NB4 (cell line): ENCODE measurements around the gene DBP.

Experiments
- DNase-seq: peaks from one replicate; pipeline ENCODE4 v3.0.0; 2010; ENCODE audit warnings: low read depth
- H3K4me3 ChIP-seq: one replicate; pipeline ENCODE4 v1.5.1; 2011; ENCODE audit warnings: mild to moderate bottlenecking, low read depth, low read length, moderate library complexity
- MYC ChIP-seq: IDR thresholded peaks from 2 replicates; pipeline ENCODE4 v1.6.1; 2011; ENCODE audit warnings: low read depth, low read length
- POLR2A ChIP-seq: IDR thresholded peaks from 2 replicates; pipeline ENCODE4 v1.6.1; 2011; ENCODE audit warnings: mild to moderate bottlenecking; ENCODE audit not compliant: insufficient read length; ENCODE audit errors: extremely low read depth
- TF ChIP-seq, protein P1 (sequence below): IDR thresholded peaks from 2 replicates; pipeline ENCODE4 v1.6.1; 2011; ENCODE audit warnings: low read depth, low read length
- TF ChIP-seq, protein P2 (sequence below): IDR thresholded peaks from one replicate; pipeline ENCODE4 v1.5.1; 2012; ENCODE audit warnings: low read depth, low read length

Gene DBP

DNA sequence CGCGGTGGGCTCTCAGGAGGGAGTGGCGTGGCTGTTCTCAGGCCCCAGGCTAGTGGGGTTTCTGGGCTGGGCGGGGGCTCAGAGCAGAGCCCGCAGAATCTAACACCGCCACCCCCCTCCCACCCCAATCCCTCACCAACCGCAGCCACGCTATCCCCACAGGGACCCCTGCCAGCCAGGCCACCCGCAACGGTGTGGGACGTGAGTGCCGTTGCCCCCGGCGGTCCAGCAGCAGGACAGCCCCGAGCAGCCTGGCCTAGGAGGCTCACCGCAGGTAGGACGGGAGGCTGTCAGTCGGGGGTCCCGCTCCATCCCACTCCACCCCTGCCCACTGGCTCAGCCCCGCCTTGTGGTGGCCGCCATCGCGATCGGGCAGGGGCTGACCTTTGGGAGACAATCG, 35.8 kb upstream of the DBP start, which contains the start of gene NTN5:
Gene NTN5 (minus strand): TSS at position 24 of the 400 bp plus-strand sequence. CDS start 2,031 bp downstream, outside the sequence.
- TF ChIP-seq, protein P1, sequence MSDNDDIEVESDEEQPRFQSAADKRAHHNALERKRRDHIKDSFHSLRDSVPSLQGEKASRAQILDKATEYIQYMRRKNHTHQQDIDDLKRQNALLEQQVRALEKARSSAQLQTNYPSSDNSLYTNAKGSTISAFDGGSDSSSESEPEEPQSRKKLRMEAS, result no peak
- TF ChIP-seq MYC (no peak), POLR2A (no peak)
- TF ChIP-seq, protein P2, sequence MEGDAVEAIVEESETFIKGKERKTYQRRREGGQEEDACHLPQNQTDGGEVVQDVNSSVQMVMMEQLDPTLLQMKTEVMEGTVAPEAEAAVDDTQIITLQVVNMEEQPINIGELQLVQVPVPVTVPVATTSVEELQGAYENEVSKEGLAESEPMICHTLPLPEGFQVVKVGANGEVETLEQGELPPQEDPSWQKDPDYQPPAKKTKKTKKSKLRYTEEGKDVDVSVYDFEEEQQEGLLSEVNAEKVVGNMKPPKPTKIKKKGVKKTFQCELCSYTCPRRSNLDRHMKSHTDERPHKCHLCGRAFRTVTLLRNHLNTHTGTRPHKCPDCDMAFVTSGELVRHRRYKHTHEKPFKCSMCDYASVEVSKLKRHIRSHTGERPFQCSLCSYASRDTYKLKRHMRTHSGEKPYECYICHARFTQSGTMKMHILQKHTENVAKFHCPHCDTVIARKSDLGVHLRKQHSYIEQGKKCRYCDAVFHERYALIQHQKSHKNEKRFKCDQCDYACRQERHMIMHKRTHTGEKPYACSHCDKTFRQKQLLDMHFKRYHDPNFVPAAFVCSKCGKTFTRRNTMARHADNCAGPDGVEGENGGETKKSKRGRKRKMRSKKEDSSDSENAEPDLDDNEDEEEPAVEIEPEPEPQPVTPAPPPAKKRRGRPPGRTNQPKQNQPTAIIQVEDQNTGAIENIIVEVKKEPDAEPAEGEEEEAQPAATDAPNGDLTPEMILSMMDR, result no peak
- DNase-seq, result no peak
- H3K4me3 ChIP-seq, result no peak within 1 kb of the TSS

DNA sequence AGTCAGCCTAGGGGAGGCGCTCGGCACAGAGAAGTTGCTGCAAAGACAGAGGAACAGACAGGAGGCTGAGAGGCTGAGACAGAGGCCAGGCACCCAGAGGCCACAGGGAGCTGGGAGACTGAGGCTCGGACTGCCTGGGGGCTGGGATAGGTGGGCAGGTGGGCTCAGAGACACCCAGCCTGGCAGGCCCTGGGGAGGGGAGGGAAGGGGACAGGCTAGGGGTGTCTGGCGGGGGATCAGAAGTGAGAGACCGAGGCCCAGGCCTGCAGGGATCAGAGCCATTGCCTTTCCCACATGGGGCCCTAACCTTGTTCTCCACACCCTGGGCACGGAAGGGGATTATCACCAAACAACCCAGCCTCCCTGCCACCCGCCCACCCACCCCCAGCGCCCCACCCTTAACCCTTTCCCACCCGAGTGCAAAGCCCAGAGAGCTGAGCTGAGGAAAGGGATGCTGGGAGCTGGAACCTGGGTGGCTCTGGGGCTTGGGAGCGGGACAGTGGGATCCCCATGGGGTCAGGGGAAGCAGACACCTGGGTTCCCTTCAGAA, 34.3 kb upstream of the DBP start:
- H3K4me3 ChIP-seq, result no peak overlapping the region
- no peak for DNase-seq
- TF ChIP-seq, protein P2, result no peak
- no peak for TF ChIP-seq MYC
- no peak for TF ChIP-seq POLR2A
- TF ChIP-seq, protein P1, result no peak

DNA sequence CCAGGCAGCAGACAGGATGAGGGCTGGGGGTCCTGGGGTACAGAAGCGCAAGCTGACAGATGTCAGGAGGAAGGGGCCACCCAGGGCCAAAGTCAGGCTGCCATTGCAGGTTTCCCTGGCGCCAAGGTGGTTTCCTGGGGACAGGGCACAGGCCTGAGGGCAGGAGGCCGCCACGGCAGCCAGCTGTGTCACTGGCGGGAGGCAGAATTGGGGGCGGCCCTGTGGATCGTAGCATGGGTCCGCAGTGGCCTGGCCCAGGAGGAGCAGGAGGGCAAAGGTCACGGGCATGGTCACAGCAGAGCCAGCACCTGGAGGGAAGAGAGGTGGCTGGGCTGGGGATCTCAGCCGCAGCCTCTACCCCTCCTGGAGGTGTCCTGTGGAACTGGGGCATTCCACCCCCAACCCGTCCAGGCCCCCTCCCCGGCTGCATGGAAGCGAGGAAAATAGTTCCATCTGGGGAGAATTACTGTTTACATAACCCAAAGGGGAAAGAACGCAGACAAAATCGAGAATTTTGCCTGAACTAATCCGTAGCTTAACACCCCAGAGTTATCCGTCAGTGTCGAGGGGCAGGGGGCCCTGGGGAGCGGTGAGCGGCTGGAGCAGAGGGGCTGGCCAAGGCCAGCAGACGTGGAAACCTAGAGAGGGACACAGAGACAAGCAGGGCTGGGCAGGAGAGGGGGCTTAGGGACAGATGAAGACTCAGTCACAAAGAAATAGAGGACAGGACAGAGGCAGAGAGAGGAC, 33.7 kb upstream of the DBP start:
- H3K4me3 ChIP-seq, result no peak overlapping the region
- DNase-seq, result no peak
- TF ChIP-seq, protein P1, result no peak
- TF ChIP-seq POLR2A, result no peak

DNA sequence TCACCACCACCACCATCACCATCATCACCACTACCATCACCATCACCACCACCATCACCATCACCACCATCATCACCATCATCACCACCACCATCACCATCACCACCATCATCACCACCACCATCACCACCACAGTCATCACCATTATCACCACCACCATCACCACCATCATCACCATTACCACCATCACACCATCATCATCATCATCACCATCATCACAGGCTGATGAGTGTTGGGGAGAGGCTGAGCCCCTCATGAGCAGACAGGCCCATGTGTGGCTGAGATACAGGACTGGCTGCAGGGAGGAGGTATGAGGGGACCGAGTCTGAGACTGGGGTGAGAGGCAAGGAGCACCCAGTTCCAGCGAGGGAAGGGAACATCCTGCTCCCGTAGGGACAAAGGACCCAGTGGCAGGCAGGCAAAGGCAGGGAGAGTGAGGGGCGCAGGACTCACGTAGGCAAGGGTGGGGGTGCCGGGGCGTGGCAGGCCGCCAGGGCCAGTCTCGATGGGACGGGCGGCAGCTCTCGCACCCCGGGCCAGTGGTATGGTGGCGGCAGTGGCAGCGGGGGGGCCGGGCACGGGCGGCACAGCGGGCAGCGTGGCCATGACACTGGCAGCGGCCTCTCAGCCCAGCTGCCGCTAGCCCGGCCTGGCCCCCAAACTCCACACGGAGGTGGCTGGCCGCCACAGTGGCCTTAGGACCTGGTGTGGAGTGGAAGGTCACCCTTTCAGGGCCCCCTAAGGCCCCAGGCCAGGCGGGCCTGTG, 32.9 kb upstream of the DBP start:
- TF ChIP-seq, protein P1, result no peak
- TF ChIP-seq POLR2A (no peak), MYC (no peak)
- TF ChIP-seq, protein P2, result no peak
- no peak overlapping the region for H3K4me3 ChIP-seq

DNA sequence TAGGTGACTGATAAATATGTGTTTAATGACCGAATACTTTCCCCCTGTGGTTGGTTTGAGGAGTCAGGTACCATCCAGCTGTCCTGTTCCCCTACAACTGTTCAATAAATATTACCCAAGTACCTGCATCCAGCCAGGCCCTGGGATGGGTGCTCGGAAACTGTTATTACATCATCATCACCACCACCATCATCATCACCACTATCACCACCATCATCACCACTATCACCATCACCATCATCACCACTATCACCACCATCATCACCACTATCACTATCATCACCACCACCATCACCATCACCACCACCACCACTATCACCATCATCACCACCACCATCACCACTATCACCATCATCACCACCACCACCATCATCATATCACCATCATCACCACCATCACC, 31.6 kb upstream of the DBP start:
- DNase-seq, result no peak
- TF ChIP-seq POLR2A (no peak), MYC (no peak)
- TF ChIP-seq, protein P2, result no peak
- TF ChIP-seq, protein P1, result no peak
- H3K4me3 ChIP-seq, result no peak overlapping the region

More for the DNA sequence above, 32.9 kb upstream of the DBP start:
- DNase-seq, result no peak
